Skeletal muscle tissue (tissue), 4 donors: ENCODE data around the gene IGF1R. TPM values are rescaled to one million over a fixed set of nuclear protein-coding genes. Genes with fewer than 3 reads are reported as not detected.

Experiments used
- H3K27ac ChIP-seq: one replicate; pipeline ENCODE4 v1.7.0; 2013; ENCODE audit warnings: mild to moderate bottlenecking, low read depth, low read length, inconsistent platforms
- H3K27me3 ChIP-seq, 3 donors: one replicate each; pipeline ENCODE4 v1.7.0; 2013; ENCODE audit warnings: low read length in 3 of 3; ENCODE audit not compliant: control insufficient read depth in 3 of 3, insufficient read depth in 3 of 3
- H3K36me3 ChIP-seq, 3 donors: one replicate each; pipeline ENCODE4 v1.7.0; 2013; ENCODE audit warnings: low read length in 3 of 3; ENCODE audit not compliant: control insufficient read depth in 3 of 3, insufficient read depth in 3 of 3
- H3K4me1 ChIP-seq, 3 donors: one replicate each; pipeline ENCODE4 v1.7.0; 2013; ENCODE audit warnings: low read length in 3 of 3, mild to moderate bottlenecking in 3 of 3; ENCODE audit not compliant: control insufficient read depth in 3 of 3, insufficient read depth in 3 of 3
- H3K4me3 ChIP-seq, 3 donors: one replicate each; pipeline ENCODE4 v1.7.0; 2013; ENCODE audit warnings: low read length in 3 of 3
- H3K9ac ChIP-seq, 3 donors: one replicate each; pipeline ENCODE4 v1.7.0; 2013; ENCODE audit warnings: low read length in 3 of 3, mild to moderate bottlenecking in 3 of 3, moderate library complexity in 2 of 3, low read depth in 1 of 3
- H3K9me3 ChIP-seq, 3 donors: one replicate each; pipeline ENCODE4 v1.7.0; 2013; ENCODE audit warnings: low read length in 3 of 3; ENCODE audit not compliant: control insufficient read depth in 3 of 3
- total RNA-seq: library from RNA; depleted of rRNA; stranded (reverse); fragments of >200 nt; gene quantifications from one replicate; pipeline ENCODE4 v1.2.3, GENCODE V29; 2014
- donor health status: Osteomylitis.

The IGF1R gene
- total RNA-seq, 1 donor from 2014 or later: 25.6 TPM

DNA sequence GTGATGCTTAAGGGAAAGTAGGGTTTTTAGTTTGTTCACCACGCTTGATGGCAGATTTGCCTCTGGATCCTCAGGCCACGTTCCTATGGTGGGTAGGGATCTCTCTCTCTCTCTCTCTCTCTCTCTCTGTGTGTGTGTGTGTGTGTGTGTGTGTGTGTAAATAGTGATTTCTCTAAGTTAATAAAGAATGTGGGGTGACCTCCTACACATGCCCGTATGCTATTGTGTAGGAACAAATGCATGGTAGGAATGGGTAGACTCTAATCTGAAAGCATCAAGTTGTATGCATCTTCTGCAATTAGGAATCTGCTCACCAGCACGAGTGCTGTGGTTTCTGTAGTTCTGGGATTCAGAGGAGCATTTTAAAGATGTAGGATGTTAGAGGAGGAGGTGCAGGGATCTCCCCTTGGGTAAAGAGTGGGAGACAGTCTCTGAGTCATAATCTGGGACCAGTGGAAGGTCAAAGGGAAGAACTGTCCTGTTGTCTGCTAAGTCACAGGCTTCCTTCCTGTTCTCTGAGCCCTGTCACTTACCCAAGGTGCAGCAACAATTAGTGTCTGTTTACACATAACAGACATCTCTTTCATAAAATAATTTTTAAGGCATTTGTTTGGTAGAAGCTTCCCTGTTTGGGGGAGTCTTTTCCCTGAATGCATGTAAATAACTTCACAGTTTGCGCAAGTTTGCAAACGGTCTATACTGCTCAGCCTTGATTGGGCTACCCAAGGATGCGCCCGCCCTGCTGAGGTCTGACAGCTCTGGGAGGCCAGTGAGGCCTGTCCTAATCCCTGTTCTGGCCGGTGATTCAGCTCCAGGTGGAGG is 139.8 kb downstream of the IGF1R start:
- H3K27ac ChIP-seq: no peak overlapping the region
- H3K36me3 ChIP-seq: no peaks in the 10 kb centered on the region
- H3K4me3 ChIP-seq: no peak overlapping the region
- no peaks in the 10 kb centered on the region for H3K27me3 ChIP-seq
- no peaks in the 10 kb centered on the region for H3K9me3 ChIP-seq
- H3K4me1 ChIP-seq: peaks cover 10 to 19% (median 13%) of the 10 kb centered on the region in 3 donors
- H3K9ac ChIP-seq: no peak overlapping the region

DNA sequence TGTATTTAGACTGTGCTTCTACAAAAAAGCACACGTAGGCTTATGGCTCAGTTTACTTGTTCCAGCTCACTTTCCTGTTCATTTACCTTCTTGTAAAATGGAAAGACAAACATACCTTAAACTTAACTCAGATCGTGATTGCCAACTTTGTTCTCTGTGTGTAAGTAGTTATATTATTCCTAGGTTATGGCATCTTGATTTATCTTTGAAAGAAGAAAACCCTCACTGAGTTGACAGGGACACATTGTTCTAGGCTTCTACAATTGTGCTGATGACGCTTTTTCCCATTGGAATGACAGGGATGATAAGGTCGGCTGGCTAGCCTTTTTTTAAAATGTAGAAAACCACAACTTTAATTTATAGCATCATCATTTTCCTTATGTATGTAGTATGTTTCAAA is 140.7 kb downstream of the IGF1R start:
- Histone ChIP-seq H3K9me3 (no peaks in the 10 kb centered on the region), H3K4me3 (no peak overlapping the region), H3K9ac (no peak overlapping the region), H3K36me3 (no peaks in the 10 kb centered on the region), H3K4me1 (peaks cover 10 to 19% (median 13%) of the 10 kb centered on the region in 3 donors), H3K27me3 (no peaks in the 10 kb centered on the region), H3K27ac (no peak overlapping the region)

DNA sequence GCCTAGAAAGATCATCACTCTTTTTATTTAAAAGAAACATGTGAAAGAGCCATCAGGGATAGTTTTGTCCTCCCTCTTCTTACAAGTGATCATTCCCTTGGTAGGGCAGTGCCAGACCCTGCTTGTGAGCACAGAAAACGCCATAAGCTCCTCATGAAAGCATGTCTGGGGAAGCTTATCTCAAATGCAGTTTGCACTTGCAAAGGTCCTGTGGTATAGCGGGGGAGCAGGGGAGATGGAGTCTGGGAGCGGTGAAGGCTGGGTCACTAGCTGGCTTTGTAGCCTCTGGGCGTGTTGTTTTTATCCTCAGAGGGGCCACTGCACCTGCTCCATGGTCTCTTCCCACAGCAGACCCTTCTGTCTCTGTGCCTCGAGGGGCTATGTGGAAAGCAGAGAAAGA is 141.9 kb downstream of the IGF1R start:
- Histone ChIP-seq H3K36me3 (no peaks in the 10 kb centered on the region), H3K4me3 (no peak overlapping the region), H3K9me3 (no peaks in the 10 kb centered on the region), H3K4me1 (peaks cover 10 to 19% (median 13%) of the 10 kb centered on the region in 3 donors), H3K27me3 (no peaks in the 10 kb centered on the region), H3K9ac (no peak overlapping the region), H3K27ac (no peak overlapping the region)

DNA sequence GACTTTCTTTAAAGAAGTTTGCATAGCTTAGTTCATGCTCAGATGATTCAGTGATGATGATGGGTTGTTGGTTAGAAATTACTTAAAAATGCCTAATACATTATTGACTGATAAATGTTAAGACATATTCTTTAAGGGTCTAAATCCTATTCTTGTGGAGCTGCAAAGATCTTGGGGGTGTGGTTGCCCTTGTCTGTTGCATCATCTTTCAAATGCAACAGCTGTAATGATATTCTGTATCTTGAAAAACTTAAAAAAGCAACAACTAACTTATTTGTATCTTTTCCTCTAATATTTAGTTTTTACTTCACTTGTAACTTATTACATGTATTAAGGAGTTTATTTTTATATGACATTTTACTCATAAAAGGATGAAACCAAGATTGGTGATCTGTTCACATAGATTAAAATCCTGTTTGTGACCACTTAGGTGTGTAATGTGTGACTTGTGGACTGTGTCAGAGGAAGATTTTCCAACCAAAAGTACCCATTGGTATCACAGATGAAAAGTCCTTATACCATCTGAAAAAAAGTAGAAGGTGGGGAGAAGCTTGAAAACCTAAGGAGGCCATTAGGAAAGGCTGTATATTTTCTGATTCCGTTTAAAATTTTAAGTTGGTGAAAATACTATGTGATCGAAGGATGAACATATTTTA is 142.8 kb downstream of the IGF1R start:
- H3K4me3 ChIP-seq: no peak overlapping the region
- no peak overlapping the region for H3K9ac ChIP-seq
- H3K27me3 ChIP-seq: no peaks in the 10 kb centered on the region
- H3K9me3 ChIP-seq: no peaks in the 10 kb centered on the region
- H3K27ac ChIP-seq: no peak overlapping the region
- peaks cover 6 to 10% (median 6%) of the 10 kb centered on the region in 3 donors for H3K4me1 ChIP-seq
- no peaks in the 10 kb centered on the region for H3K36me3 ChIP-seq

GRCh38 chr15:98792117-98792516 is 143.8 kb downstream of the IGF1R start:
- Histone ChIP-seq H3K4me1 (peaks cover 0 to 2% (median 1%) of the 10 kb centered on the region in 3 donors), H3K27me3 (no peaks in the 10 kb centered on the region), H3K27ac (no peak overlapping the region), H3K9me3 (no peaks in the 10 kb centered on the region), H3K9ac (no peak overlapping the region), H3K4me3 (no peak overlapping the region), H3K36me3 (no peaks in the 10 kb centered on the region)

GRCh38 chr15:98794211-98794610 is 145.9 kb downstream of the IGF1R start:
- Histone ChIP-seq H3K27ac (no peak overlapping the region), H3K27me3 (no peaks in the 10 kb centered on the region), H3K4me1 (peaks cover 3 to 4% (median 3%) of the 10 kb centered on the region in 3 donors), H3K9me3 (no peaks in the 10 kb centered on the region), H3K36me3 (no peaks in the 10 kb centered on the region), H3K9ac (no peak overlapping the region), H3K4me3 (no peak overlapping the region)

- no peak overlapping the region for H3K4me3 ChIP-seq
- peaks cover 8 to 9% (median 8%) of the 10 kb centered on the region in 3 donors for H3K4me1 ChIP-seq
- H3K27me3 ChIP-seq: no peaks in the 10 kb centered on the region
- H3K9ac ChIP-seq: no peak overlapping the region
- no peaks in the 10 kb centered on the region for H3K9me3 ChIP-seq
- no peak overlapping the region for H3K27ac ChIP-seq
- H3K36me3 ChIP-seq: no peaks in the 10 kb centered on the region
These were observed 146.4 kb downstream of the IGF1R start for GRCh38 chr15:98794748-98795147.

DNA sequence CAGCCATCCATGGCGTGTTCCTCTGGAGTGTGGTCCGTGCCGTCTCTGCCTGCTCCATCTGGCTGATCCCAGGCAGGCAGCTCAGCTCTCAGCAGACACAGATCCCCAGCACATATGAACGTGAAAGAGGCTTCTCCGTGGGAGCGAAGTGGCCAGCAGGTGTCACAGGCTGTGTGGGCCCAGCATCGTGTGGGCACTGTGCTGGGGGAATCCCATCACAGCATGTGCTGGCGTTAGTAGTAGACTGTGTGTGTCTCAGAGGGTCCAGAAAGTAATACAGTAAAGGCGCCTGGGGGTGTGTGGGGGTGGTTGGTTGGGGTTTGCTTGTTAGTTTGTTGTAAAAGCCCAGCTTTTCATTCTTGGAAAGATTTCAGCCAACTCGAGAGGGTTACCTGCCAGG is 147.6 kb downstream of the IGF1R start:
- no peak overlapping the region for H3K4me3 ChIP-seq
- no peak overlapping the region for H3K27ac ChIP-seq
- H3K9me3 ChIP-seq: no peaks in the 10 kb centered on the region
- no peaks in the 10 kb centered on the region for H3K36me3 ChIP-seq
- H3K9ac ChIP-seq: no peak overlapping the region
- no peaks in the 10 kb centered on the region for H3K27me3 ChIP-seq
- H3K4me1 ChIP-seq: peaks cover 16 to 21% (median 17%) of the 10 kb centered on the region in 3 donors

GRCh38 chr15:98796685-98797357 is 148.5 kb downstream of the IGF1R start:
- no peaks in the 10 kb centered on the region for H3K27me3 ChIP-seq
- H3K4me3 ChIP-seq: no peak overlapping the region
- peaks cover 21 to 27% (median 24%) of the 10 kb centered on the region in 3 donors for H3K4me1 ChIP-seq
- no peak overlapping the region for H3K27ac ChIP-seq
- H3K36me3 ChIP-seq: no peaks in the 10 kb centered on the region
- no peaks in the 10 kb centered on the region for H3K9me3 ChIP-seq
- no peak overlapping the region for H3K9ac ChIP-seq
